ACHN (cell line): ENCODE results near the gene TRIM26.

Experiments
- DNase-seq: peaks from one replicate; pipeline ENCODE4 v3.0.0-alpha.2; 2015
- in situ Hi-C: cut with HindIII; loops from 2 replicates; pipeline ENCODE4 v1.10.0; 2017; ENCODE audit warnings: low sequenced_read_pairs, low pct_ligation_motif_present, low pct_unique_long_range_greater_than_20kb

TRIM26 gene

DNA sequence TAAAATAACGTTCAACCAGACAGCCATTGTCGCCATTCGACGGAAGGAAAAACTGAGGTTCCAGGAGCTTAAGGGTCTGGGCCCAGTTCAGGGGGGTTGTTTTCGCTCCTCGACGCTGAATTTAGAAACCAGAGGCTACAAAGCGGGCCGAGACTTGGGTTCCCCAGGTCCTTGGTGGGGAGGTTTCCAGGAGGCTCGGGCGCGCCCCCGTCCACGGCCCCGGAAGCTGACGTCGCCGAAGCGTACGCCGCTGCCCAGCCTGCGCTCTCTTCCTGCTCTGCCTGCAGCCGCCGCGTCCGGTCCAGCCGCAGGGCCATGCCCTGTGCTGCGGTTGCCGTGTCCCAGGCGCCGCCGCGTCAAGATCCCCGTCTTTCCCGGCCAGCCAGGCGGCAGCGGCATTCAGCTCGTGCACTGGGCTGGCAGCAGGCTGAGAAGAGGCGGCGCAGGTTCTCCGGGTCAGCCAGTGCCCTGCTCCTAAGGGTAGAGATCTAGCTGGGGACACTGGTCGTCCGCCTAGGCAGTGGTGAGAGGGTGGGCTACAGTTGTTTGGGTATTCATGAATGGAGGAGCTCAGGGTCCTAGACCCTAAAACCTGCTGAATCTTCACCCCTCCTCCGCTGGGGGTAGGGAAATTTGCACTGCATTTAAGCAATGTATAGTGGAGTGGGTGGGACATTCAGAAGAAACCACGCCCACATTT lies 901 bp upstream of the TRIM26 start:
- in situ Hi-C loops = no loop called here
- DNase-seq = peak; percentile 75

DNA sequence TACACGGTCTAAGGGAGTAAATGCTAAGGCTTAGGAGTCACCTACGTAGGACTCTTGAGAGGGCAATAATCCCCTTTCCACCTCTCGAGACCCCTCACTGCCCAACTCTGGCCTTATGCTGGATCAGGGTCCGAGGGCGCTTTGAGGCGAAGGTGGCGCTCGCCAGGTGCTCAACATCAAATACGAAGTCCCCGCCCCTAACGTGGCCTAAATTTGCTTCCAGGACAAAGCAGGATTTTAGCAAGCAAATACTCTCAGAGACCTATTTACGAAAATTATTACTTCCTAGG lies 406 bp upstream of the TRIM26 start:
- in situ Hi-C loops = no loop called here
- no peak for DNase-seq

DNA sequence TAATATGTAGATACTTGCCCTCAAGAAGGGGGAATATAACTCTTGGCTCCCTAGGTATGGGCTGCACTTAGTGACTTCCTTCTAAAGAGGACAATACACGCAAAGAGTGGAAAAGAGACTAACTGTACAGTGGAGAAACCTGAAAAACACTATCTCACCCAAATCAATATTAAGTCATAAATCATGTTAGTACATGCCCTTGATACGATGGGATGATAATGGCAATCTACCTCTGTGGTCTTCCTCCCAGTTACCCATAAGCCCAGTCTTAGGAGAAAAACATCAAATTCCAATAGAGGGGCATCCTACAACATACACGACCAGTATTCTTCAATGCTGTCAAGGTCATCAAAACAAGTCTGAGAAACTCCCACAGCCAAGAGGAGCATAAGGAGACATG lies 1.3 kb downstream of the TRIM26 start:
- no peak for DNase-seq
- in situ Hi-C loops = no loop called here

DNA sequence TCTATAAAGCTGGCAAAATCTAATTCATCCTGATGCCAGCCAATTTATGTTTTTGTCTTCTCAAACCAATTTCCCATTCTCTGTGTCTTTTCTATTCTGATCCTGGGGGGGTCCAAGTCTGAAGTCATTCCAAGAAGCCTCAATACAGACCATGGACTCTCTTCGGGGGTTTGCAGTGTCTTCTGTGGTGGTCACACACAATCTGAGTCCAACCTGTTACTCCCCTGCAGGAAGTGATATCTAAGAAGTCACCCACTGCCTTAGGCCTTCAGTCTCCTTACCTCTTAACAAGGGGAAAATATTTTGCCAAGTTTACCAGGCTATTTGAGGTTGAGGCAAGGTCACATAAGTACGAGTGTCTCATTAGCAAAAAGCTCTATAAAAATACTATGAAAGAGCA lies 1.9 kb downstream of the TRIM26 start:
- in situ Hi-C loops = no loop called here
- DNase-seq = no peak

DNA sequence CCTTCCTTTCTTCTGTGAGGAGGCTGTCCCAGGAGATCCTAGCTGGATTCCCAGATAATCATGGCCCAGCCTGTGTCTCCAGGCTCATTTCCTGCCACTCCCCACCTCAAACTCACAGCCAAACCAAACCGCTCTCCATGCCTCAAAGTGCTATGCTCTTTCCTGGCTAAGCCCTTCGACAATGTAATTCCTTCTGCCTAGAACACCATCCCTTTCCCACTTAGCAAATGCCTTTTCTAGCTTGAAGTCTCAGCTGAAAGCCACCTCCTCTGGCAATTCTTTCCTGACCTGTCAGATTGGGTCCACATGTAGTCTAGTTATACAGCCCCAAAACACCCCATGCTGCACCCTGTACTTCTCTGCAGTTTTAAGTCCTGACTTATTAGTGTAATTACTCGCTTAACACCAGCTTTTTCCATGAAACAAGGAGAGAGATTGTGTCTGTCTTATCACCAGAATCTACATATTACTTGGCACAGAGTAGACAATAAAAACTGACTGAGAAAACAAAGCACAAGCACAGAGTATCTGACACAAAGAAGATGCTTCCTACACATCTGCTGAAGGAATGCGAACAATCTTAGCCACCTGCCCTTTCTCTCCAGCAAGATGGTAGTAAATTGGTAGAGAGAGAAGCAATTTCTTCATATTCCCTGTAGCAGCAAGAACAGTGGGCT lies 5.4 kb downstream of the TRIM26 start:
- in situ Hi-C loops = no loop called here
- DNase-seq = no peak

DNA sequence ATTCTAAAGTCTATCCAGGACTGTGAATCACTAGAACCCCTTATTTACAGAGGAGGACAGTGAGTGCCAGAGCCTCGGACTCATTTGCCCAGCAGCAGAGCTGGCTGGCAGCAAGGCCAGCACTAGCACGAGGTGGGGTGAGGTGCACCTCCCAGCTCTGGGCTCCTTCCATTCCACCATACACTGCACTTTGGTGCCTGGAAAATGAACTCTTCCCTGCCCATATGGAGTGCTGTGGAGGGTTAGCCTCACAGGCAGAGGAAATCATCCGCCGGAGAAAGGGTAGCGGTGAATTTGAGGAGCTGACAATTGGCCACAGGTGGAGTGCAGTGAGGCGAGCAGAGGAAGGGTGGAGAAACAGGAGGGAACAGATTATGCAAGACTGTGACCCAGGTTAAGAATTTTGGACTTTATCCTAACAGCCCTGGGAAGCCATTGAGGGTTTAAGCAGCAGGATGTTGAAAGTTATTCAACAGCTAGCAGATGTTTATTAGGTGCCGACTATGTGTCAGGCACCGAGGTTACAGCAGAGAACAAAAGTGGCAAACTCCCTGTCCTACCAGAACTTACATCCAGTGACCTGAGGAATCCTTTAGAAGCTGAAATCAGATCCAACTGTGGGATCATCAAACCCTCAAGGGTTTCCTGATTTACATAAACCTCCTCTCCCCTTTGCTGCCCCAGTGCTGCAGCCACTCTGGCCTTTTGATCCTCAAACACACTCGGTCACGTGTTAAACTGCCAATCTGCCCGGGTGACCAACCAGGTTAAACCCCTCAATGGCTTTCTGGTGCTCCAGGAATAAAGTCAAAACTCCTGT lies 6.2 kb downstream of the TRIM26 start:
- in situ Hi-C loops = no loop called here
- DNase-seq = peak; percentile 11

DNA sequence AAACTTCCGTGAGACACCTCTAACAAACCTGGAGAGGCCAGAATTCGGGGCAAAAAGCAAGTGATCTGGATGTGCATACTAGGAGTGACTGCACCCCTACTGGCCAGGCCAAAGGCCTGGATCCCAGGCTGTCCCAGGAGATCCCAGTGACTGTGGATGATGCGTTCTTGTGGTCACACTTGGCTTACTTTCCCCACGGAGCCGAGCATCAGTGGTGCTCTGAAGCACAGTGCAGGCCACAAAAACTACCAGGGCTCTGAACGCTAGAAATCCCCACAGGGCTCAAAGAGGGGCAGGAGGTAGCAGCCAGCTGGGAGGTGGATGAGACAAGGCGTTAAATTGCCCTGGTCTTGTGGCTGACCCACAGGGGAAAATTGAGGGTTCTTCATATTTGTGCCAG lies 7.1 kb downstream of the TRIM26 start:
- DNase-seq = peak; percentile 50
- in situ Hi-C loops = no loop called here

DNA sequence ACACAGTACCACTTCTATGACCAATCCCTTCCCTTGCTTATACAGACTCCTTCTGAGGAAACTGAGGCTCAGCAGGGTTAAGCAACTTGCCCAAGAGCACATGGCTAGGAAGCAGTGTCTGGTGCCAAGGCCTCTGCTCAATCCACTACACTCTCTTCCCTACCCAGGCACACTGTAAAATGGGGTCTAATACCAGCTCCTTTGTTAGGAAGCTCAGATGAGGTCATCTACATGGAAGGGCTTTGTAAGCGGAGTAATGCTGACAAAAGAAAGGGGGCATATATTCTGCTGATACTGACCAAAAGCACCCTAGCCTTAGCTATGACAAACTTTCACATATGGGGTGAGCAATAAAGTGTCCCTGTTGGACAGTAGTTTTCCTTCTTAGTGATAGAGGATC lies 9.1 kb downstream of the TRIM26 start:
- DNase-seq = no peak
- in situ Hi-C loops = no loop called here

DNA sequence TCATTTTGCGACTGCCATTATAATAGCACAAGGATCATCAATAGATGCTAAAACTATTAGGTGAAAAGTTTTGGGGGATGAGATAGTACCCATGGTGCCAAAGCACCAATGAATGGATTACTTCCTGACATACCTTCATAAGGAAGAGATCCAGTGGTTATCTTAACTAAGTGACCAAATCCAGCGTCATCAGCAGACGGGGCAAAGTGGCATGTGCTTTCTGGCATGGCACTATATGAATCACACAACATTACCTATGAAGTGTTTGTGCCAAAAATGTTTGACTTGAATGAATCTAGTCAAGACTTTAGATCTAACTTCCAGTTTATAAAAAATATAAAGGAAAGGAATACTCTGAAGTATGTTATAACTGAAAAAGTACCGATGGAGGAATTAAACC lies 10.8 kb downstream of the TRIM26 start:
- DNase-seq = no peak
- in situ Hi-C loops = no loop called here

DNA sequence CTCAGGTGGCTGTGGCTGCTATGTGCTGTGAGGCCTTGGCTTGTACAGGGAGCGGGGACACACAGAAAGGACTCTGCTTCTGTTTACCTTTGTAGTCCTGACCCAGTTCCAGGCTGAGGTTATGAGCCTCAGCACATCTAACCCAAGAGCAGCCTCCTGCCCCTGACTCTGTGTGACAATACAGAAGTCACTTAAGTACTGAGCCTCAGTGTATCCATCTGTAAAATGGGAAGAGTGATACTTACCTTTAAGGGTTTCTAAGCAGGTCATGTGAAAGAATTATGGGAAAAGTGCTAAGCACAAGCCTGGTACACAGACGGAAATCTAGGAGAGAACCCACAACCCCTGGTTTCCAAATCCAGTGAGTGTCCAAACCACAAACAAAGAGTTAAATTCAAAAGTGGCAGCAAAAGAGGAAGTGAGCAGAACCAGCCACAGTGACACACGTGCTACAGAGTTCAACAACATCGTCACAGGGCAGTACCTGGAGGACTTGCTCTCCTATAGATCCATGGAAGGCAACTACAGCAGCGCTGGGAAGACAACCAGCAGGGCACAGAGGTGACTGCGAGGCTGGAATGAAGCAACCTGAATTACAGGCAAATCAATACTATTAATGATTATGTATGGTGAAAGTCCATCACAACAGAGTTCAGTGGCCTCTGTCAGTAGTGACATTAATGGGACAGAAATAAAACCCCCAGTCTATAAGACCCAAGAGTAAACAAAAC lies 12.5 kb downstream of the TRIM26 start:
- no peak for DNase-seq
- in situ Hi-C loops = no loop called here

DNA sequence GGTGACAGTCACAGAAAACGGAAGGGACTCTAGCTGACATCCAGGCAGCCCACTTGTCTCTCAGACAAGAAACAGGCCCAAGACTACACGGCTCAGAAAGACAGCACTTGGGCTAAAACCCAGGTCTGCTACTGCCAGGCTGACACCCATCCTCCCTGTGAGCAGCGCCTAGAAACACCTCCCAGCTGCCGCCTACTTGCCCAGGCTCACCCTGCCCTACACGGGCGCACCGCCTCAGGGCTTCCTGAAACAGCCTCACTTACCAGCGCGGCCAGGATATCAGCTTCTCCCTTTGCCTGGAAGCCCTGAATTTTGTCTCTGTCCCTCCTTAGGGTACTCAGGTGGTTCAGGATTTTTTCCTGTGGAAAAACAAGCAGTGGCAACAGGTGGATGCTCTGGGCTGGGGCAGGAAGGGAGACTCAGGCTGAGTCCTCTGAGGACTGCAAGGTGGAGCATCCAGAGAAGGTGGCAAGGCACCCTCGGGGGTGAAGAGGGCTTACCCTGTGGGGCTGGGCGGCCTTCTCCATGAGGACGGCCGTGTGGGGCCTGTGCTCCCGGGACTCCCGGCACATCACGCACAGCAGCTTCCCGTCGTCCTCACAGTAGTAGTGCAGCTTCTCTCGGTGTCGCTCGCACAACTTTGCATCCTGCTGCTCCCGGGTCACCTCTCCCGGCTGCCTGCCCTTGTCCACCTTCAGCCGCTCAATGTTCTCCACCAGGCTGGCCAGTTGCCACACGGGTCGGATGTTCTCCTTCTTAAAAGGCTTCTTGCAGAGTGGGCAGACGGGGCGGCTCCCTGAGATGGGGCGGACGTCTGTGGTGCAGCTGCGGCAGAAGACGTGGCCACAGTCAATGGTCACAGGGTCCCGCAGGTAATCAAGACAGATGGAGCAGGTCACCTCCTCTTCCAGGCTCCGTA lies 14.8 kb downstream of the TRIM26 start:
- no peak for DNase-seq
- in situ Hi-C loops = no loop called here

DNA sequence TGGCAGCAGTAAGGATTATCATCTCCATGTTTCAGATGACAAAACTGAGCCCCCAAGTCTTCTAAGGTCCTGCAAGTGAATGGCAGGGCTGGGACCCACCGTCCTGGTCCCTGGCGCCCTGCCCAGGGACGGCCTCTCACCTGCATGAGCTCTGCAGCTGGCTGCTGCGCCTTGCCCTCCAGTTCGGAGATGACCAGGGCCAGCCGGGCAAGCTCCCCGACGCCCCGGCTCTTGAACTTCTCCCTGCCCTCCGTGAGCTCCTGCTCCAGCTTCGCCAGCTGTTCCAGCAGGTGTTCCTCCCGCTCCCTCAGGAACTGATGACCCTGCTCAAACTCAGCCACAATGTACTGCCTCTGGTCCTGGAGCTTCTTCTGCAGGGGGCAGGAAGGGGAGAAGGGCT lies 16.8 kb downstream of the TRIM26 start:
- in situ Hi-C loops = no loop called here
- DNase-seq = no peak

DNA sequence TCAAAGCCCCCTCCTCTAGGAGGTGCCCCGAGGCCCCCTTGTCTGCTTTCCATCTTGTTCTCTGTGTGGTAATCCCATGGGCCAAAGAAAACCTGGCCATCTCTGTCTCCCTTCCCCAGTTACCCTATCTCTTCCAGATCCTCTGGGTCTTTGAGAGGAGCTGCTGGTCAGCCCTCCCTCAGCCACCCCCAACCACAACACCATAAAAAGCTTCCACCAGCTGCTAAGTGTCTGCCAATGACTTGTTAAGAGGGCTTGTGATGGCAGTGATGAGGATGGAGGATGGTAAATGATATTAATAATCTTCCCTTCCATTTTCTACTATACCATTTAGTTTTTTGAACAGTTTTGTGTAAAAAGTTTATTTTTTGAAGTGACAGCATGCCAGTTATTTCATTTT lies 17.3 kb downstream of the TRIM26 start:
- in situ Hi-C loops = no loop called here

DNA sequence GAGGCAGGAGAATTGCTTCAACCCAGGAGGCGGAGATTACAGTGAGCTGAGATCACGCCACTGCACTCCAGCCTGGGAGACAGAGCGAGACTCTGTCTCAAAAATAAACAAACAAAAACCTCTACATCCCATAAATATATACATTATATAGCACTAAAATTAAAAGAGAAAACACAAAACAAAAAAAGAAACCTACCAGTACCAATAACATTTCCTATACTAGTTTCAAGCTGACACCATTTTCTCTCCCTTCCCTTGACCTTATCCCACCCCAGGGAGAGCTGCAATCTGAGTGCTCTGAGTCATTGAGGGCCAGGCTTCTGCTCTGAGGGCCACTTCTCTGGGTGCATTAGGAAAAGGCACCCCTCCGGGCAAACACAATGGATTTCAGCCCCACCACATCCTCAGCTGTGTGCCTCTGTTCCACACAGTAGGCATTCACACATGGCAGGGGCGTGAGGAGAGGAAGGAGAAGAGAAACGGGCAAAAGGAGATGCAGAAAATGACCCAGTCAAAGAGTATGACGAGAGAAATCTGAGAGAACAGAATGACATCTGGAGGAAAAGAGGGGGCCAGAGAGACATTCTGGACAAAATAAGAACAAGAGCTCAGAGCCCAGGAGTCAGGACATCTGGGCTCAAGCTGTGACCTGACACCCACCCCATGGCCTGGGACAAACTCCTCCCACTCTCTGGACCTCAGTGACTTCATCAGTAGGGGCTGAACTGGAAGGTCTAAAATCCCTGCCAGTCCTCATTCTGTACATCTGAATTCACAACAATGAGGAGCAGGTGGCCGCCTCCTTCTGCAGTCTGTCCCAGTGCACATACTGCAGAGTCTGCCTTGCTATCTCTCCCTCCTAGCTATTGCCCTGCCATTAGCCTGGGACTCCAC lies 18.2 kb downstream of the TRIM26 start:
- no peak for DNase-seq
- in situ Hi-C loops = no loop called here

More for the DNA sequence above, 17.3 kb downstream of the TRIM26 start:
- no peak for DNase-seq

DNA sequence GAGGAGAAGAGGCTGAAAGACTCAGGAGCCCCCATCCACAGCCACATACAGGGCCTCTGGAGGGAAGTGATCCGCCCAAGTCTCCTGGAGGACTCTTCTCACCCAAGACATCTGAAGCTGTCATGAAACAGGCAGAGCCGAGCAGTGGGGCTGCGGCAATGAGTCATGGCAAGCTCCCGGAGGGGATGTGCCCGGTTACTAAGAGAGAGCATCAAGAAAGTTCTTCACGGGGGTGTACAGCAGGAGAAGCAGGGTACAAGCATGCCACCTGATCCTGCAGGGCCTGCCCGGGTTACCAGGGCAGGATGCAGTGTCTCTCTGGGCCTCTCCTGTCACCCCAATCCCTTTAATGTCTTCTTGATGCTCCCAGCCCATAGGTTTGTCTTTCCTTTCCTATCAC lies 21.1 kb downstream of the TRIM26 start:
- DNase-seq = no peak
- in situ Hi-C loops = no loop called here

DNA sequence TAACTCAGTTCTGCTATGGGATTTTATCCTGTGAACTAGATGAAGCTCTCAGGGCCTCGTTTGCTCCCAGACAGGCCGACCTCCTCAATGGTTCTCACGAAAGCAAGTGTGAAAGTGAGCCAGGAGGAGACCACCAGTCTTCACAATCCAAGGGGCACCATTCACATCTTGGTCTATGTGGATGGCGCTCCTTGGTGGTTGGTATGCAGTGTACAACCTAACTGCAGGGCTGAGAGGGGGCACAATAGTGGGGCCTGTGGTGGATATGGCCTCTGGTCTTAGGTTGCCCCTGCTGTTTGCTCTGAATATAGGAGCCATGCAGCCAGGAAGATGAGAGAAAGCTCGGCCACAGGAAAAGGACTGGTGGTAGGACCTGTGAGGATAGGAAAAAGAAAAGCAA lies 24.7 kb downstream of the TRIM26 start:
- in situ Hi-C loops = no loop called here
- DNase-seq = no peak

DNA sequence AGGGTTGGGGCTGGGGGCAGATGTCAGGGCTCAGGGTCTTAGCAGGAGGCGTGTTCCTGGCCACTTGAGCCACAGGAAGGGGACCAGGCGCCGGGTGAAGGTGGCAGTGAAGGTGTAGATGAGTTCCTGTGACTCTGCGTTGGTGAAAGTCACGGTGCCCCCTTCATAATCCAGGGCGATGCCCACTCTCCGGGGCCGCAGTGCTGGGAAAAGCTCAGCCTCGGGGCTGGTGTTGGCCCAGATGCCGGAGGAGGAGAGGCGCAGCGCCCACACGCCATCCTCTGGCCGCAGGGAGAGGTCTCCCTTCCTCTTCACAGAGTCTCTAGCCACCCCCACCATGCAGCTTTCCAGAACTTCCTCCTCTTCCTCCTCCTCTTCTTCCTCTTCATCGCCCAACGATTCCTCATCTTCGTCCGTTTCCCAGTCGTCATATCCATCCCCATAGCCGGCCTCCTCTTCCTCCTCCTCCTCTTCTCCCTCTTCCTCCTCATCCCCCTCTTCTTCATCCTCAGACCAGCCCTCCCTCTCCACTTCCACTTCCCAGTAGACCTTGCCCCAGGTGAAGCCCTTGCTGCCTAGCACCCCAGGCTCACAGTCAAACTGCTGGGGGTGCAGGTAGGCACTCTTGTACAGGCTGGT lies 27.2 kb downstream of the TRIM26 start:
- in situ Hi-C loops = no loop called here
- no peak for DNase-seq
